Right lobe of liver (tissue), 6 donors: ENCODE data around the gene ATP11C. TPM values are rescaled to one million over a fixed set of nuclear protein-coding genes. Genes with fewer than 3 reads are reported as not detected.

Experiments
- ATAC-seq, 4 donors: fragments of 200-7000 bp; cut with Tn5 transposase; one replicate each; pipeline ENCODE4 v1.9.1; 2020; ENCODE audit warnings: mild to moderate bottlenecking in 4 of 4, moderate library complexity in 4 of 4
- DNase-seq, 3 donors: peaks; one replicate each; pipeline ENCODE4 v3.0.0-alpha.2; 2020
- H3K27ac ChIP-seq, 3 donors: fragments of 200-600 bp; one replicate each; pipeline ENCODE4 v1.8.0; 2022
- H3K27me3 ChIP-seq, 2 donors: fragments of 200-600 bp; one replicate each; pipeline ENCODE4 v1.8.0; 2022
- H3K36me3 ChIP-seq, 4 donors: fragments of 200-600 bp; sonication (generic) in 1 of 4; one replicate each; pipeline versions ENCODE4 v1.5.1 to v1.8.0; 2017 to 2022; ENCODE audit warnings: control low read depth in 1 of 4
- H3K4me1 ChIP-seq, 4 donors: fragments of 200-600 bp; sonication (generic) in 1 of 4; one replicate each; pipeline versions ENCODE4 v1.5.1 to v1.8.0; 2017 to 2022; ENCODE audit warnings: control low read depth in 1 of 4
- H3K4me3 ChIP-seq, 3 donors: fragments of 200-600 bp; one replicate each; pipeline ENCODE4 v1.8.0; 2022
- H3K9me3 ChIP-seq, 4 donors: fragments of 200-600 bp; sonication (generic) in 1 of 4; one replicate each; pipeline versions ENCODE4 v1.5.1 to v1.8.0; 2017 to 2022; ENCODE audit warnings: control low read depth in 1 of 4
- POLR2A ChIP-seq: fragments of 450-650 bp; IDR thresholded peaks from one replicate; pipeline ENCODE4 v1.6.1; 2017; ENCODE audit warnings: antibody characterized with exemption, mild to moderate bottlenecking
- WGBS: methylation state at CpG from one replicate; pipeline ENCODE4 v1.1.6; 2018; ENCODE audit warnings: low coverage, low lambda C conversion rate; ENCODE audit not compliant: insufficient coverage; ENCODE audit errors: missing lambda C conversion rate; 5-methylcytosine and 5-hydroxymethylcytosine counted together
- intact Hi-C, 2 donors: fragments of 100-400 bp; cut with DNase I; formaldehyde crosslinking; loops; one replicate each; pipeline versions ENCODE4 v1.11.2 to v1.14.1; 2022
- total RNA-seq, 6 experiments: library from RNA; depleted of rRNA in 2 of 6; stranded (reverse); fragments of >200 nt in 2 of 6; fragmentation: NEBNext Ultra II Directional in 3 of 6; extraction: Animal tissue kit (Norgen Biotek cat#: 25700) in 3 of 6; gene quantifications; one replicate each; pipeline versions ENCODE4 v1.1.0 to v1.2.4, GENCODE V29; 2016 to 2023
- TF ChIP-seq, protein P1 (sequence below), 4 donors: fragments of 200-600 bp in 3 of 4; fragments of 450-650 bp in 1 of 4; IDR thresholded peaks; one replicate each; pipeline versions ENCODE4 v1.5.1 to v1.8.0; 2016 to 2022; ENCODE audit warnings: antibody characterized with exemption in 4 of 4, mild to moderate bottlenecking in 2 of 4
- donor health status: DM: no; HTN: yes; CAD: no.
- donor health status: DM: no; HTN: no; CAD: no.
- donor health status: DM: no; HTN: no; CAD: no.
- donor health status: DM: no; HTN: yes; CAD: no.
- donor health status: DM: no; HTN: yes; CAD: no.

The ATP11C gene
- total RNA-seq, 6 experiments from 2014 or later: 21.4 to 34.0 (median 29.1) TPM

- no peak overlapping the region for H3K27ac ChIP-seq
- ATAC-seq: no peak
- intact Hi-C loops: no loop called here
Measured at GRCh38 chrX:139890991-139891700, 41.7 kb downstream of the ATP11C start.

GRCh38 chrX:139889760-139890159 lies 43.1 kb downstream of the ATP11C start:
- Histone ChIP-seq H3K9me3 (no peaks in the 10 kb centered on the region), H3K4me3 (no peak overlapping the region), H3K36me3 (no peaks in the 10 kb centered on the region), H3K4me1 (no peaks in the 10 kb centered on the region), H3K27me3 (no peaks in the 10 kb centered on the region), H3K27ac (no peak overlapping the region)
- ATAC-seq: no peak
- intact Hi-C loops: no loop called here
- TF ChIP-seq, protein P1, sequence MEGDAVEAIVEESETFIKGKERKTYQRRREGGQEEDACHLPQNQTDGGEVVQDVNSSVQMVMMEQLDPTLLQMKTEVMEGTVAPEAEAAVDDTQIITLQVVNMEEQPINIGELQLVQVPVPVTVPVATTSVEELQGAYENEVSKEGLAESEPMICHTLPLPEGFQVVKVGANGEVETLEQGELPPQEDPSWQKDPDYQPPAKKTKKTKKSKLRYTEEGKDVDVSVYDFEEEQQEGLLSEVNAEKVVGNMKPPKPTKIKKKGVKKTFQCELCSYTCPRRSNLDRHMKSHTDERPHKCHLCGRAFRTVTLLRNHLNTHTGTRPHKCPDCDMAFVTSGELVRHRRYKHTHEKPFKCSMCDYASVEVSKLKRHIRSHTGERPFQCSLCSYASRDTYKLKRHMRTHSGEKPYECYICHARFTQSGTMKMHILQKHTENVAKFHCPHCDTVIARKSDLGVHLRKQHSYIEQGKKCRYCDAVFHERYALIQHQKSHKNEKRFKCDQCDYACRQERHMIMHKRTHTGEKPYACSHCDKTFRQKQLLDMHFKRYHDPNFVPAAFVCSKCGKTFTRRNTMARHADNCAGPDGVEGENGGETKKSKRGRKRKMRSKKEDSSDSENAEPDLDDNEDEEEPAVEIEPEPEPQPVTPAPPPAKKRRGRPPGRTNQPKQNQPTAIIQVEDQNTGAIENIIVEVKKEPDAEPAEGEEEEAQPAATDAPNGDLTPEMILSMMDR (IDR thresholded peaks at IDR 0.05): no peak
- no peak for TF ChIP-seq POLR2A
- no peak for DNase-seq
- WGBS: 33% methylated on average over 1 of the region's 1 CpG

More at GRCh38 chrX:139890991-139891700, 41.7 kb downstream of the ATP11C start:
- H3K9me3 ChIP-seq: no peaks in the 10 kb centered on the region
- DNase-seq: no peak
- 49% methylated on average over 3 of the region's 3 CpGs for WGBS
- H3K4me1 ChIP-seq: no peaks in the 10 kb centered on the region
- H3K27me3 ChIP-seq: no peaks in the 10 kb centered on the region
- no peak for TF ChIP-seq POLR2A
- TF ChIP-seq, protein P1 (IDR thresholded peaks at IDR 0.05): no peak
- no peaks in the 10 kb centered on the region for H3K36me3 ChIP-seq
- H3K4me3 ChIP-seq: no peak overlapping the region

GRCh38 chrX:139883984-139884383 lies 48.9 kb downstream of the ATP11C start:
- 9% methylated on average over 1 of the region's 1 CpG for WGBS
- TF ChIP-seq POLR2A: no peak
- TF ChIP-seq, protein P1 (IDR thresholded peaks at IDR 0.05): no peak
- Histone ChIP-seq H3K27me3 (no peaks in the 10 kb centered on the region), H3K9me3 (no peaks in the 10 kb centered on the region), H3K4me3 (no peak overlapping the region), H3K4me1 (peaks cover 0 to 11% (median 2%) of the 10 kb centered on the region in 4 donors), H3K27ac (no peak overlapping the region), H3K36me3 (no peaks in the 10 kb centered on the region)
- ATAC-seq: peak; percentile 32 to 61 (median 52)
- DNase-seq: no peak
- intact Hi-C loops: no loop called here

DNA sequence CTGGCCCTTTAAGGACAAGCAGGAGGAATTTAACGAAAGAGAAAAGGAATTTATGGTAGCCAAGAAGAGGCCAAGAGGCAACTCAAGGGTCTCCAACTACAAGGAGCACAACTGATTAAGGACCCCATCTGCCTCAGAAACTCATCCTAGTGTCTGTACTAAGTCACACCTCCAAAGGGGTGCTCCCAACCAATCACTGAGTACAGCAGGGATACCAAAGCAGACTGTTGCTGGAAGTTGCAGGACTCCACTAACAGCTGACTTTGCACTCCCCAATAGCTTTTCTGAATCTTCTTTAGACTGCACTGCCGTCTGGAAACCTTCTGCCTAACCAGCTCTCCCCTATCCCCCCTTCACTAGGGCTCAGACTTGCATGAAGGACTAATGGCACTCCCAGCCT lies 50.6 kb downstream of the ATP11C start:
- WGBS: 27% methylated on average over 2 of the region's 2 CpGs
- no peak overlapping the region for H3K27ac ChIP-seq

More for the DNA sequence above, 50.6 kb downstream of the ATP11C start:
- no peak overlapping the region for H3K4me3 ChIP-seq
- intact Hi-C loops: no loop called here
- no peaks in the 10 kb centered on the region for H3K36me3 ChIP-seq
- ATAC-seq: no peak
- DNase-seq: no peak
- H3K9me3 ChIP-seq: no peaks in the 10 kb centered on the region
- H3K27me3 ChIP-seq: no peaks in the 10 kb centered on the region
- peaks cover 0 to 11% (median 2%) of the 10 kb centered on the region in 4 donors for H3K4me1 ChIP-seq
- no peak for TF ChIP-seq POLR2A
- TF ChIP-seq, protein P1 (IDR thresholded peaks at IDR 0.05): no peak
